SK-N-SH treated with all-trans-retinoic acid at 6 μM for 48 hours (cell line): ENCODE data around the gene FAM180A.

ENCODE experiments used
- ATAC-seq: fragments of 200-7000 bp; cut with Tn5 transposase; 3 replicates; pipeline ENCODE4 v1.9.1; 2020; ENCODE audit warnings: mild to moderate bottlenecking, moderate library complexity
- ARNTL ChIP-seq: fragments of 450-650 bp; formaldehyde crosslinking; IDR thresholded peaks from 2 replicates; pipeline ENCODE4 v1.5.0; 2020; ENCODE audit warnings: low read depth, mild to moderate bottlenecking, moderate library complexity, borderline replicate concordance
- BACH2 ChIP-seq: fragments of 250-450 bp; sonication (Bioruptor Pico); IDR thresholded peaks from 2 replicates; pipeline ENCODE4 v1.9.0; 2021; ENCODE audit warnings: mild to moderate bottlenecking, borderline replicate concordance
- CSDC2 ChIP-seq: fragments of 250-450 bp; sonication (Bioruptor Pico); IDR thresholded peaks from 2 replicates; pipeline ENCODE4 v1.5.0; 2020; ENCODE audit warnings: mild to moderate bottlenecking, moderate library complexity
- ESRRG ChIP-seq: fragments of 250-450 bp; sonication (Bioruptor Pico); IDR thresholded peaks from 2 replicates; pipeline ENCODE4 v1.6.1; 2021; ENCODE audit warnings: mild to moderate bottlenecking
- ISL1 ChIP-seq: fragments of 250-450 bp; sonication (Bioruptor Pico); IDR thresholded peaks from 2 replicates; pipeline ENCODE4 v2.1.2; 2022; ENCODE audit warnings: mild to moderate bottlenecking, moderate library complexity
- OSR1 ChIP-seq: fragments of 250-450 bp; sonication (Bioruptor Pico); IDR thresholded peaks from 2 replicates; pipeline ENCODE4 v1.8.0; 2022; ENCODE audit warnings: moderate library complexity, mild to moderate bottlenecking, inconsistent platforms
- PPARA ChIP-seq: fragments of 250-450 bp; sonication (Bioruptor Pico); IDR thresholded peaks from 2 replicates; pipeline ENCODE4 v1.5.0; 2020; ENCODE audit warnings: mild to moderate bottlenecking, borderline replicate concordance
- RARB ChIP-seq: fragments of 250-450 bp; sonication (Bioruptor Pico); IDR thresholded peaks from 2 replicates; pipeline ENCODE4 v1.8.0; 2021; ENCODE audit warnings: mild to moderate bottlenecking, moderate library complexity
- SNAI2 ChIP-seq: fragments of 250-450 bp; sonication (Bioruptor Pico); IDR thresholded peaks from 2 replicates; pipeline ENCODE4 v1.5.0; 2020; ENCODE audit warnings: mild to moderate bottlenecking, moderate library complexity
- TCF4 ChIP-seq: fragments of 250-450 bp; sonication (Bioruptor Pico); IDR thresholded peaks from 2 replicates; pipeline ENCODE4 v1.8.0; 2021; ENCODE audit warnings: mild to moderate bottlenecking, moderate library complexity, borderline replicate concordance
- TOX ChIP-seq: fragments of 250-450 bp; sonication (Bioruptor Pico); IDR thresholded peaks from 2 replicates; pipeline ENCODE4 v1.8.0; 2021; ENCODE audit warnings: mild to moderate bottlenecking, moderate library complexity, borderline replicate concordance
- ZC3H10 ChIP-seq: fragments of 250-450 bp; sonication (Bioruptor Pico); IDR thresholded peaks from 2 replicates; pipeline ENCODE4 v1.5.1; 2021; ENCODE audit warnings: mild to moderate bottlenecking, moderate library complexity
- ZFP3 ChIP-seq: fragments of 250-450 bp; sonication (Bioruptor Pico); IDR thresholded peaks from 2 replicates; pipeline ENCODE4 v1.5.0; 2020; ENCODE audit warnings: mild to moderate bottlenecking, moderate library complexity
- ZFP30 ChIP-seq: fragments of 450-650 bp; formaldehyde crosslinking; IDR thresholded peaks from 2 replicates; pipeline ENCODE4 v1.5.0; 2022; ENCODE audit warnings: mild to moderate bottlenecking, moderate library complexity
- ZNF565 ChIP-seq: fragments of 450-650 bp; formaldehyde crosslinking; conservative IDR thresholded peaks from 2 replicates; pipeline ENCODE4 v1.5.0; 2020; ENCODE audit warnings: low read depth, mild to moderate bottlenecking, moderate library complexity
- ZNF70 ChIP-seq: fragments of 450-650 bp; formaldehyde crosslinking; IDR thresholded peaks from 2 replicates; pipeline ENCODE4 v1.5.0; 2020; ENCODE audit warnings: mild to moderate bottlenecking, moderate library complexity
- ZNF8 ChIP-seq: fragments of 450-650 bp; formaldehyde crosslinking; IDR thresholded peaks from 2 replicates; pipeline ENCODE4 v1.5.0; 2020; ENCODE audit warnings: mild to moderate bottlenecking, moderate library complexity
- TF ChIP-seq, protein P1 (sequence below): fragments of 250-450 bp; sonication (Bioruptor Pico); IDR thresholded peaks from 2 replicates; pipeline ENCODE4 v1.8.0; 2021; ENCODE audit warnings: low read depth, mild to moderate bottlenecking, moderate library complexity, borderline replicate concordance
- TF ChIP-seq, protein P2 (sequence below): fragments of 250-450 bp; sonication (Bioruptor Pico); IDR thresholded peaks from 2 replicates; pipeline ENCODE4 v1.5.0; 2020; ENCODE audit warnings: mild to moderate bottlenecking, moderate library complexity
- TF ChIP-seq, protein P3 (sequence below): fragments of 250-450 bp; sonication (Bioruptor Pico); IDR thresholded peaks from 2 replicates; pipeline ENCODE4 v1.5.1; 2020; ENCODE audit warnings: low read depth, mild to moderate bottlenecking, moderate library complexity
- TF ChIP-seq, protein P4 (sequence below): fragments of 250-450 bp; sonication (Bioruptor Pico); IDR thresholded peaks from 2 replicates; pipeline ENCODE4 v1.8.0; 2020; ENCODE audit warnings: mild to moderate bottlenecking, moderate library complexity, borderline replicate concordance
- TF ChIP-seq, protein P5 (sequence below): fragments of 250-450 bp; sonication (Bioruptor Pico); IDR thresholded peaks from 2 replicates; pipeline ENCODE4 v1.5.1; 2021; ENCODE audit warnings: mild to moderate bottlenecking, moderate library complexity

Gene FAM180A

DNA sequence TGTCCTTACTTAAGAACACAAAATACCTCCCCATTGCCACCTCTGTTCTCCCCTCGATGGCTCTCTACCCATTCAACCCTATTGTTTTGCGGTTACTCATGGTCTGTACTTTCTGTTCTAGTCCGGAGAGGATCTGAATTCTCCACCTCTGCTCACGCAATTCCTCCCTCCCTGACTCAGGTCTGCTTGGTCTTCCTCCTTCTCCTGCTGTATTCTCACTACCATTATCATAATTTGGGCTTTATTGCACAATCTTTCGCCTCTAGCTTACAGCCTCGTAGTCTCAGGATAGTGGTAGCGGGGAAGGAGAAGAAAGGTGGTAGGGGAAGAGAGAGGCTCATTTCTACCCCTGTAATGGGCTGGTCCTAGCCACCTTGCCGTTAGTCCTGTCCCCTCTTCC lies 35.4 kb upstream of the FAM180A start:
- TF ChIP-seq, protein P1, sequence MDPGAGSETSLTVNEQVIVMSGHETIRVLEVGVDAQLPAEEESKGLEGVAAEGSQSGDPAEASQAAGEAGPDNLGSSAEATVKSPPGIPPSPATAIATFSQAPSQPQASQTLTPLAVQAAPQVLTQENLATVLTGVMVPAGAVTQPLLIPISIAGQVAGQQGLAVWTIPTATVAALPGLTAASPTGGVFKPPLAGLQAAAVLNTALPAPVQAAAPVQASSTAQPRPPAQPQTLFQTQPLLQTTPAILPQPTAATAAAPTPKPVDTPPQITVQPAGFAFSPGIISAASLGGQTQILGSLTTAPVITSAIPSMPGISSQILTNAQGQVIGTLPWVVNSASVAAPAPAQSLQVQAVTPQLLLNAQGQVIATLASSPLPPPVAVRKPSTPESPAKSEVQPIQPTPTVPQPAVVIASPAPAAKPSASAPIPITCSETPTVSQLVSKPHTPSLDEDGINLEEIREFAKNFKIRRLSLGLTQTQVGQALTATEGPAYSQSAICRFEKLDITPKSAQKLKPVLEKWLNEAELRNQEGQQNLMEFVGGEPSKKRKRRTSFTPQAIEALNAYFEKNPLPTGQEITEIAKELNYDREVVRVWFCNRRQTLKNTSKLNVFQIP (CRISPR knock-in tag), result no peak
- TF ChIP-seq TCF4 (CRISPR knock-in tag) (no peak), ZC3H10 (CRISPR knock-in tag) (no peak), OSR1 (CRISPR knock-in tag) (no peak), ZFP3 (no peak), ZNF8 (no peak), RARB (CRISPR knock-in tag) (no peak), SNAI2 (no peak)
- TF ChIP-seq, protein P2, sequence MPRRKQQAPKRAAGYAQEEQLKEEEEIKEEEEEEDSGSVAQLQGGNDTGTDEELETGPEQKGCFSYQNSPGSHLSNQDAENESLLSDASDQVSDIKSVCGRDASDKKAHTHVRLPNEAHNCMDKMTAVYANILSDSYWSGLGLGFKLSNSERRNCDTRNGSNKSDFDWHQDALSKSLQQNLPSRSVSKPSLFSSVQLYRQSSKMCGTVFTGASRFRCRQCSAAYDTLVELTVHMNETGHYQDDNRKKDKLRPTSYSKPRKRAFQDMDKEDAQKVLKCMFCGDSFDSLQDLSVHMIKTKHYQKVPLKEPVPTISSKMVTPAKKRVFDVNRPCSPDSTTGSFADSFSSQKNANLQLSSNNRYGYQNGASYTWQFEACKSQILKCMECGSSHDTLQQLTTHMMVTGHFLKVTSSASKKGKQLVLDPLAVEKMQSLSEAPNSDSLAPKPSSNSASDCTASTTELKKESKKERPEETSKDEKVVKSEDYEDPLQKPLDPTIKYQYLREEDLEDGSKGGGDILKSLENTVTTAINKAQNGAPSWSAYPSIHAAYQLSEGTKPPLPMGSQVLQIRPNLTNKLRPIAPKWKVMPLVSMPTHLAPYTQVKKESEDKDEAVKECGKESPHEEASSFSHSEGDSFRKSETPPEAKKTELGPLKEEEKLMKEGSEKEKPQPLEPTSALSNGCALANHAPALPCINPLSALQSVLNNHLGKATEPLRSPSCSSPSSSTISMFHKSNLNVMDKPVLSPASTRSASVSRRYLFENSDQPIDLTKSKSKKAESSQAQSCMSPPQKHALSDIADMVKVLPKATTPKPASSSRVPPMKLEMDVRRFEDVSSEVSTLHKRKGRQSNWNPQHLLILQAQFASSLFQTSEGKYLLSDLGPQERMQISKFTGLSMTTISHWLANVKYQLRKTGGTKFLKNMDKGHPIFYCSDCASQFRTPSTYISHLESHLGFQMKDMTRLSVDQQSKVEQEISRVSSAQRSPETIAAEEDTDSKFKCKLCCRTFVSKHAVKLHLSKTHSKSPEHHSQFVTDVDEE (CRISPR knock-in tag), result no peak
- TF ChIP-seq, protein P3, sequence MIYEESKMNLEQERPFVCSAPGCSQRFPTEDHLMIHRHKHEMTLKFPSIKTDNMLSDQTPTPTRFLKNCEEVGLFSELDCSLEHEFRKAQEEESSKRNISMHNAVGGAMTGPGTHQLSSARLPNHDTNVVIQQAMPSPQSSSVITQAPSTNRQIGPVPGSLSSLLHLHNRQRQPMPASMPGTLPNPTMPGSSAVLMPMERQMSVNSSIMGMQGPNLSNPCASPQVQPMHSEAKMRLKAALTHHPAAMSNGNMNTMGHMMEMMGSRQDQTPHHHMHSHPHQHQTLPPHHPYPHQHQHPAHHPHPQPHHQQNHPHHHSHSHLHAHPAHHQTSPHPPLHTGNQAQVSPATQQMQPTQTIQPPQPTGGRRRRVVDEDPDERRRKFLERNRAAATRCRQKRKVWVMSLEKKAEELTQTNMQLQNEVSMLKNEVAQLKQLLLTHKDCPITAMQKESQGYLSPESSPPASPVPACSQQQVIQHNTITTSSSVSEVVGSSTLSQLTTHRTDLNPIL (CRISPR knock-in tag), result no peak
- ATAC-seq, result no peak

DNA sequence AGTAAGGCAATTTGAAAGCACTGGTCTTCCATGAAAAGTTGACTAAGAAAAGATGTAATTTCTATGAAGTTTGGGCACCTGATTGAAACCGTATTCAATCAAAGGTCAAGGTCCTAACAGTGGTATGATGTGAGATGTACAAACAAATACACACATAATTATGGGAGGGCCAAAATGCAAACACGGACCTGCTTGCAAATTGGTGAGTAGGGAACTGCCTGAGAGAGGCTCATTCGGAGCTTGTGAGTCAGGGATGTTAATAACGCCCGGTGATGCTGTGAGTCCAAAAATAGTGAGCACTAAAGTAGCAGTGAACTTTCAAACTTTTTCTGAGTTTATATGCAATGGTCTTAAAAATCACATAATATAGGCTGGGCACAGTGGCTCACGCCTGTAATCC lies 34.2 kb upstream of the FAM180A start:
- ATAC-seq, result no peak
- TF ChIP-seq CSDC2 (CRISPR knock-in tag) (no peak), ZNF565 (CRISPR knock-in tag) (no peak), ZFP30 (no peak), RARB (CRISPR knock-in tag) (no peak), ARNTL (CRISPR knock-in tag) (no peak), ZFP3 (no peak)
- TF ChIP-seq, protein P2 (CRISPR knock-in tag), result no peak
- TF ChIP-seq, all 23 proteins: peak for 0

DNA sequence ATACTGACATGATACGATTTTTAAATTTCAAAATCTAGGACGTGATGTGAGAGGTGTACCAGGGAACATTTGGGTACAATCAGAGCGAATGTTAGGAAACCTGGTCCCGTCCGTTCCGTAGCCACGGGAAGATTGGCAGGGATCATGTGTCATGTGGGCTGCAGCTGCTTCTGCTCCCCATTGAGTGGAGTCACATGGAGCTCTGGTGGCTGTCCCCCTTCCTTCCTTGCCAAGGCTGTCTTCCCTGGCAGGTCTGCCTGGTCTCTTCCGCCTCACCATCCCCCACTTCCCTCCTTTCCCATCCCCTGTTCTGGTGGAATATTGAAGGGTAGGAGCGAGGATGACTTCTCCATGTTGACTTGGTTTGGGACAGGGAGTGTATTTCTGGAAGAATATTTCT lies 33.8 kb upstream of the FAM180A start:
- ATAC-seq, result no peak
- TF ChIP-seq, protein P1 (CRISPR knock-in tag), result no peak
- TF ChIP-seq ARNTL (CRISPR knock-in tag) (no peak), ISL1 (no peak), PPARA (no peak), OSR1 (CRISPR knock-in tag) (no peak), TOX (CRISPR knock-in tag) (no peak), ZNF8 (no peak), ESRRG (no peak), ZFP3 (no peak), ZNF565 (CRISPR knock-in tag) (no peak), ZNF70 (CRISPR knock-in tag) (no peak), RARB (CRISPR knock-in tag) (no peak), BACH2 (CRISPR knock-in tag) (no peak), TCF4 (CRISPR knock-in tag) (no peak), ZC3H10 (CRISPR knock-in tag) (no peak)
- TF ChIP-seq, protein P4, sequence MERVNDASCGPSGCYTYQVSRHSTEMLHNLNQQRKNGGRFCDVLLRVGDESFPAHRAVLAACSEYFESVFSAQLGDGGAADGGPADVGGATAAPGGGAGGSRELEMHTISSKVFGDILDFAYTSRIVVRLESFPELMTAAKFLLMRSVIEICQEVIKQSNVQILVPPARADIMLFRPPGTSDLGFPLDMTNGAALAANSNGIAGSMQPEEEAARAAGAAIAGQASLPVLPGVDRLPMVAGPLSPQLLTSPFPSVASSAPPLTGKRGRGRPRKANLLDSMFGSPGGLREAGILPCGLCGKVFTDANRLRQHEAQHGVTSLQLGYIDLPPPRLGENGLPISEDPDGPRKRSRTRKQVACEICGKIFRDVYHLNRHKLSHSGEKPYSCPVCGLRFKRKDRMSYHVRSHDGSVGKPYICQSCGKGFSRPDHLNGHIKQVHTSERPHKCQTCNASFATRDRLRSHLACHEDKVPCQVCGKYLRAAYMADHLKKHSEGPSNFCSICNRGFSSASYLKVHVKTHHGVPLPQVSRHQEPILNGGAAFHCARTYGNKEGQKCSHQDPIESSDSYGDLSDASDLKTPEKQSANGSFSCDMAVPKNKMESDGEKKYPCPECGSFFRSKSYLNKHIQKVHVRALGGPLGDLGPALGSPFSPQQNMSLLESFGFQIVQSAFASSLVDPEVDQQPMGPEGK (CRISPR knock-in tag), result no peak
- TF ChIP-seq, protein P5, sequence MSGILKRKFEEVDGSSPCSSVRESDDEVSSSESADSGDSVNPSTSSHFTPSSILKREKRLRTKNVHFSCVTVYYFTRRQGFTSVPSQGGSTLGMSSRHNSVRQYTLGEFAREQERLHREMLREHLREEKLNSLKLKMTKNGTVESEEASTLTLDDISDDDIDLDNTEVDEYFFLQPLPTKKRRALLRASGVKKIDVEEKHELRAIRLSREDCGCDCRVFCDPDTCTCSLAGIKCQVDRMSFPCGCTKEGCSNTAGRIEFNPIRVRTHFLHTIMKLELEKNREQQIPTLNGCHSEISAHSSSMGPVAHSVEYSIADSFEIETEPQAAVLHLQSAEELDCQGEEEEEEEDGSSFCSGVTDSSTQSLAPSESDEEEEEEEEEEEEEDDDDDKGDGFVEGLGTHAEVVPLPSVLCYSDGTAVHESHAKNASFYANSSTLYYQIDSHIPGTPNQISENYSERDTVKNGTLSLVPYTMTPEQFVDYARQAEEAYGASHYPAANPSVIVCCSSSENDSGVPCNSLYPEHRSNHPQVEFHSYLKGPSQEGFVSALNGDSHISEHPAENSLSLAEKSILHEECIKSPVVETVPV (CRISPR knock-in tag), result no peak
- TF ChIP-seq, protein P3 (CRISPR knock-in tag), result no peak
